ENCODE measurements around the gene PALLD. TPM values are rescaled to one million over a fixed set of nuclear protein-coding genes. Genes with fewer than 3 reads are reported as not detected.

Gene PALLD
- polyA plus RNA-seq, 1 donor from 2014 or later: 20.5 TPM

DNA sequence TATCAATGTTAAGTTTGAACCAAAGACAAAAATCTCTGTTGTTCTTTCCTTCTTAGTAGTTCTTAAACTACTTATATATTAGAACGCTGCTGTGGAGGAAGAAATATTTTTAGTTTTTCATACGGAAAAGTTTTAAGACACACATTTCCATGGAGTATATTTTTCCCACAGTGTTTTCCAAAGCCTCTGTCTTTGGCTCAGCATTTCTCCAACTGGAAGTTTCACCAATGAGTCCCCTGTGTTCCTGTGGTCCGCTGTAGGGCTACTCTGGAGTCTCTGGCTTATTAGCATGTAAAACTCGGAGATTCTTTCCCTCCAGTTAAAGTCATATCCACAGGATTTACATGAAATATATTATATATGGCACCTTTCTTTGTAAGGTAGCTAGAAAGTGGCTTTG, 264.2 kb downstream of the PALLD start:
- H3K9ac ChIP-seq (ENCODE audit: low read length): no peak overlapping the region
- H3K79me2 ChIP-seq (replicated peaks; ENCODE audit: insufficient read depth, low read length): no peaks in the 10 kb centered on the region
- no peak for TF ChIP-seq EP300 (conservative IDR thresholded peaks at IDR 0.05; ENCODE audit: poor library complexity, severe bottlenecking)
- no peak for TF ChIP-seq POLR2AphosphoS5 (IDR thresholded peaks at IDR 0.05)
- TF ChIP-seq RAD21 (conservative IDR thresholded peaks at IDR 0.05): no peak
- TF ChIP-seq TAF1 (IDR thresholded peaks at IDR 0.05; ENCODE audit: low read depth): no peak
- no peak for TF ChIP-seq CTCF (IDR thresholded peaks at IDR 0.05; ENCODE audit: poor library complexity, severe bottlenecking)
- no peak for TF ChIP-seq MXI1 (conservative IDR thresholded peaks at IDR 0.05; ENCODE audit: poor library complexity, severe bottlenecking)
- H4K20me1 ChIP-seq (ENCODE audit: insufficient read depth): no peaks in the 10 kb centered on the region
- no peaks in the 10 kb centered on the region for H3K9me2 ChIP-seq (ENCODE audit: insufficient read depth, low read length)
- no peak overlapping the region for H3K4me2 ChIP-seq (ENCODE audit: low read length)
- H3K36me3 ChIP-seq (ENCODE audit: insufficient read depth, low read length): no peaks in the 10 kb centered on the region
- no peaks in the 10 kb centered on the region for H3K9me3 ChIP-seq (ENCODE audit: low read length)
- no peak overlapping the region for H2AFZ ChIP-seq (ENCODE audit: low read depth, low read length)
- no peak overlapping the region for H3K27ac ChIP-seq (ENCODE audit: low read length)
- H3F3A ChIP-seq (ENCODE audit: insufficient read depth, low read length, poor library complexity, severe bottlenecking): no peaks in the 10 kb centered on the region
- no peak overlapping the region for H3K4me3 ChIP-seq (ENCODE audit: low read length)
- no peaks in the 10 kb centered on the region for H3K27me3 ChIP-seq (ENCODE audit: insufficient read depth, low read depth, low read length)

- no peaks in the 10 kb centered on the region for H4K20me1 ChIP-seq (ENCODE audit: insufficient read depth)
- H3K9me3 ChIP-seq (ENCODE audit: low read length): no peaks in the 10 kb centered on the region
- no peak for TF ChIP-seq RAD21 (conservative IDR thresholded peaks at IDR 0.05)
- H3K9me2 ChIP-seq (ENCODE audit: insufficient read depth, low read length): no peaks in the 10 kb centered on the region
- H2AFZ ChIP-seq (ENCODE audit: low read depth, low read length): no peak overlapping the region
- no peak overlapping the region for H3K27ac ChIP-seq (ENCODE audit: low read length)
- no peak overlapping the region for H3K9ac ChIP-seq (ENCODE audit: low read length)
- no peaks in the 10 kb centered on the region for H3F3A ChIP-seq (ENCODE audit: insufficient read depth, low read length, poor library complexity, severe bottlenecking)
- H3K4me3 ChIP-seq (ENCODE audit: low read length): no peak overlapping the region
- no peaks in the 10 kb centered on the region for H3K79me2 ChIP-seq (replicated peaks; ENCODE audit: insufficient read depth, low read length)
- no peaks in the 10 kb centered on the region for H3K36me3 ChIP-seq (ENCODE audit: insufficient read depth, low read length)
- no peaks in the 10 kb centered on the region for H3K27me3 ChIP-seq (ENCODE audit: insufficient read depth, low read depth, low read length)
- no peak overlapping the region for H3K4me2 ChIP-seq (ENCODE audit: low read length)
These were observed 268.5 kb downstream of the PALLD start for GRCh38 chr4:168765322-168765721.

DNA sequence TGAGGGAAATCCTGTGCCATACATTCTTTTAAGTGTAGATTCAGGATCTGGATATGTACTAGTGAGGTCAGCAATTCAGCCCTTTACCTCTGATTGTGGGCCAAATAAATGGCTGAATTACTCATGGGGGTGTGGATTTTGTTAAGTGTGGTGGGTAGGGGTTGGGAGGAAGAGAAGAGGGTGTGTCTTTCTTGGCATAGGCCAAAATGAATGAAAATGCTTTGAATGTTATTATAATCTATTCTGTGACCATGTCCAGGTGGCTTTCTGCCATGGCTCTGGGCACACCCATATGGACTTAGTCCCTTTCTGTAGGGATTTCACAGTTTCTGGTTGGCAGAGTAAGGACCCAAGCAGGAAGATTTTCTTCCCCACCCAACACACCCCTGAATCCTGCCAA, 268.9 kb downstream of the PALLD start:
- no peak for TF ChIP-seq POLR2AphosphoS5 (IDR thresholded peaks at IDR 0.05)
- no peak for TF ChIP-seq MXI1 (conservative IDR thresholded peaks at IDR 0.05; ENCODE audit: poor library complexity, severe bottlenecking)
- TF ChIP-seq, protein P1, sequence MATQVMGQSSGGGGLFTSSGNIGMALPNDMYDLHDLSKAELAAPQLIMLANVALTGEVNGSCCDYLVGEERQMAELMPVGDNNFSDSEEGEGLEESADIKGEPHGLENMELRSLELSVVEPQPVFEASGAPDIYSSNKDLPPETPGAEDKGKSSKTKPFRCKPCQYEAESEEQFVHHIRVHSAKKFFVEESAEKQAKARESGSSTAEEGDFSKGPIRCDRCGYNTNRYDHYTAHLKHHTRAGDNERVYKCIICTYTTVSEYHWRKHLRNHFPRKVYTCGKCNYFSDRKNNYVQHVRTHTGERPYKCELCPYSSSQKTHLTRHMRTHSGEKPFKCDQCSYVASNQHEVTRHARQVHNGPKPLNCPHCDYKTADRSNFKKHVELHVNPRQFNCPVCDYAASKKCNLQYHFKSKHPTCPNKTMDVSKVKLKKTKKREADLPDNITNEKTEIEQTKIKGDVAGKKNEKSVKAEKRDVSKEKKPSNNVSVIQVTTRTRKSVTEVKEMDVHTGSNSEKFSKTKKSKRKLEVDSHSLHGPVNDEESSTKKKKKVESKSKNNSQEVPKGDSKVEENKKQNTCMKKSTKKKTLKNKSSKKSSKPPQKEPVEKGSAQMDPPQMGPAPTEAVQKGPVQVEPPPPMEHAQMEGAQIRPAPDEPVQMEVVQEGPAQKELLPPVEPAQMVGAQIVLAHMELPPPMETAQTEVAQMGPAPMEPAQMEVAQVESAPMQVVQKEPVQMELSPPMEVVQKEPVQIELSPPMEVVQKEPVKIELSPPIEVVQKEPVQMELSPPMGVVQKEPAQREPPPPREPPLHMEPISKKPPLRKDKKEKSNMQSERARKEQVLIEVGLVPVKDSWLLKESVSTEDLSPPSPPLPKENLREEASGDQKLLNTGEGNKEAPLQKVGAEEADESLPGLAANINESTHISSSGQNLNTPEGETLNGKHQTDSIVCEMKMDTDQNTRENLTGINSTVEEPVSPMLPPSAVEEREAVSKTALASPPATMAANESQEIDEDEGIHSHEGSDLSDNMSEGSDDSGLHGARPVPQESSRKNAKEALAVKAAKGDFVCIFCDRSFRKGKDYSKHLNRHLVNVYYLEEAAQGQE (IDR thresholded peaks at IDR 0.05; ENCODE audit: borderline replicate concordance): no peak
- TF ChIP-seq TAF1 (IDR thresholded peaks at IDR 0.05; ENCODE audit: low read depth): no peak
- no peak for TF ChIP-seq SMC3 (conservative IDR thresholded peaks at IDR 0.05; ENCODE audit: poor library complexity)
- TF ChIP-seq CTCF (IDR thresholded peaks at IDR 0.05; ENCODE audit: poor library complexity, severe bottlenecking): no peak
- no peak for TF ChIP-seq EP300 (conservative IDR thresholded peaks at IDR 0.05; ENCODE audit: poor library complexity, severe bottlenecking)
- no peak for TF ChIP-seq EZH2 (IDR thresholded peaks at IDR 0.05; ENCODE audit: borderline replicate concordance, insufficient read depth, low read length, poor library complexity, severe bottlenecking)
- no peak for TF ChIP-seq RAD21 (conservative IDR thresholded peaks at IDR 0.05)
- no peak overlapping the region for H3K27ac ChIP-seq (ENCODE audit: low read length)
- H4K20me1 ChIP-seq (ENCODE audit: insufficient read depth): no peaks in the 10 kb centered on the region
- H3K4me2 ChIP-seq (ENCODE audit: low read length): no peak overlapping the region
- no peak overlapping the region for H3K4me3 ChIP-seq (ENCODE audit: low read length)
- no peak overlapping the region for H2AFZ ChIP-seq (ENCODE audit: low read depth, low read length)
- no peaks in the 10 kb centered on the region for H3K9me2 ChIP-seq (ENCODE audit: insufficient read depth, low read length)
- H3K27me3 ChIP-seq (ENCODE audit: insufficient read depth, low read depth, low read length): no peaks in the 10 kb centered on the region
- H3K36me3 ChIP-seq (ENCODE audit: insufficient read depth, low read length): no peaks in the 10 kb centered on the region
- H3F3A ChIP-seq (ENCODE audit: insufficient read depth, low read length, poor library complexity, severe bottlenecking): no peaks in the 10 kb centered on the region
- no peaks in the 10 kb centered on the region for H3K79me2 ChIP-seq (replicated peaks; ENCODE audit: insufficient read depth, low read length)
- no peak overlapping the region for H3K9ac ChIP-seq (ENCODE audit: low read length)
- no peaks in the 10 kb centered on the region for H3K9me3 ChIP-seq (ENCODE audit: low read length)
